Epithelial cell of esophagus (primary cell): ENCODE results near the gene ACAD11.

Experiments used
- DNase-seq: peaks from one replicate; pipeline ENCODE4 v3.0.0; 2010; ENCODE audit warnings: low read depth
- H3K4me3 ChIP-seq: 2 replicates; pipeline ENCODE4 v1.5.1; 2011; ENCODE audit warnings: mild to moderate bottlenecking, low read length, control low read depth
- CTCF ChIP-seq: IDR thresholded peaks from 2 replicates; pipeline ENCODE4 v1.5.1; 2011; ENCODE audit warnings: low read depth, mild to moderate bottlenecking, low read length, control low read depth, inconsistent platforms; ENCODE audit not compliant: insufficient read depth; ENCODE audit errors: missing control alignments

ACAD11 gene, protein sequence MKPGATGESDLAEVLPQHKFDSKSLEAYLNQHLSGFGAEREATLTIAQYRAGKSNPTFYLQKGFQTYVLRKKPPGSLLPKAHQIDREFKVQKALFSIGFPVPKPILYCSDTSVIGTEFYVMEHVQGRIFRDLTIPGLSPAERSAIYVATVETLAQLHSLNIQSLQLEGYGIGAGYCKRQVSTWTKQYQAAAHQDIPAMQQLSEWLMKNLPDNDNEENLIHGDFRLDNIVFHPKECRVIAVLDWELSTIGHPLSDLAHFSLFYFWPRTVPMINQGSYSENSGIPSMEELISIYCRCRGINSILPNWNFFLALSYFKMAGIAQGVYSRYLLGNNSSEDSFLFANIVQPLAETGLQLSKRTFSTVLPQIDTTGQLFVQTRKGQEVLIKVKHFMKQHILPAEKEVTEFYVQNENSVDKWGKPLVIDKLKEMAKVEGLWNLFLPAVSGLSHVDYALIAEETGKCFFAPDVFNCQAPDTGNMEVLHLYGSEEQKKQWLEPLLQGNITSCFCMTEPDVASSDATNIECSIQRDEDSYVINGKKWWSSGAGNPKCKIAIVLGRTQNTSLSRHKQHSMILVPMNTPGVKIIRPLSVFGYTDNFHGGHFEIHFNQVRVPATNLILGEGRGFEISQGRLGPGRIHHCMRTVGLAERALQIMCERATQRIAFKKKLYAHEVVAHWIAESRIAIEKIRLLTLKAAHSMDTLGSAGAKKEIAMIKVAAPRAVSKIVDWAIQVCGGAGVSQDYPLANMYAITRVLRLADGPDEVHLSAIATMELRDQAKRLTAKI

GRCh38 chr3:132659365-132660051 lies at the start of gene ACAD11:
TSS of gene ACAD11 (minus strand) at chr3:132659809. CDS start at chr3:132659751, 58 bp downstream.
- DNase-seq: peak; percentile 77
- peak; percentile 72 for TF ChIP-seq CTCF
- peak within 1 kb of the TSS; percentile 81 for H3K4me3 ChIP-seq

GRCh38 chr3:132703733-132704132 lies 44.1 kb upstream of the ACAD11 start:
- no peak for DNase-seq
- no peak overlapping the region for H3K4me3 ChIP-seq
- no peak for TF ChIP-seq CTCF

GRCh38 chr3:132695422-132695821 lies 35.8 kb upstream of the ACAD11 start:
- H3K4me3 ChIP-seq: no peak overlapping the region
- TF ChIP-seq CTCF: no peak
- DNase-seq: no peak

- H3K4me3 ChIP-seq: no peak overlapping the region
- no peak for TF ChIP-seq CTCF
- no peak for DNase-seq
These were observed 35.4 kb upstream of the ACAD11 start for GRCh38 chr3:132694991-132695390.

DNA sequence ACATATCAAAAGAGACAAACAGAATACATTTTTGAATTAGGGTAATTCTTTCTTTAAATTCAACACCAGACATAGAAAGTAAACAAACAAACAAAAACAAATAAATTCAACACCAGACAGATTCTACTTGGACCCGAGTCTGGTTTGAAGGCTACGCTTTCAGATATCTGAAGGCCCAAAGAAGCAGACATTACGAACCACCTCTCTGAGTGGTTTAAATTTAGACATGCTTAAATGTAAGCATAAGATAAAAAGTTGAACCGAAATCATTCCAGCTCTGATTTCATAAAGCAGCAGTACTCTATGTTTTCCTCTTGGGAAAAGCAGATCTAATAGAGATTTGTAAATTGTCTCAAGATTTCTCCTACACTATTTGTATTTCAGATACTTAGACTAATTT lies 30.4 kb upstream of the ACAD11 start:
- DNase-seq: no peak
- no peak for TF ChIP-seq CTCF

GRCh38 chr3:132682201-132682600 lies 22.6 kb upstream of the ACAD11 start:
- DNase-seq: no peak
- no peak for TF ChIP-seq CTCF
- H3K4me3 ChIP-seq: no peak overlapping the region

More for the DNA sequence above, 30.4 kb upstream of the ACAD11 start:
- no peak overlapping the region for H3K4me3 ChIP-seq
